ENCODE results near the gene UPK2. TPM values are rescaled to one million over a fixed set of nuclear protein-coding genes. Genes with fewer than 3 reads are reported as not detected.

The UPK2 gene

GRCh38 chr11:118998822-118999221, 42.7 kb downstream of the UPK2 start:
- H3K4me2 ChIP-seq (ENCODE audit: low read length, poor library complexity, severe bottlenecking) = peak overlapping the region; percentile 80
- peak overlapping the region in 1 of 2 experiments; percentile 68 for H2BK12ac ChIP-seq (ENCODE audit: low read length in 2 of 2)
- H3K23ac ChIP-seq (ENCODE audit: low read length in 2 of 2) = no peak overlapping the region
- no peak overlapping the region for H2BK15ac ChIP-seq (ENCODE audit: low read depth, poor library complexity, severe bottlenecking)
- peaks cover 6% of the 10 kb centered on the region for H3K4me1 ChIP-seq (ENCODE audit: control insufficient read depth, insufficient read depth, low read depth, low read length)
- peak overlapping the region; percentile 43 for H2AFZ ChIP-seq (ENCODE audit: low read depth, low read length)
- H3K4me3 ChIP-seq (ENCODE audit: insufficient read depth in 1 of 2, low read depth in 1 of 2, low read length in 2 of 2) = peak overlapping the region; percentile 65 to 95
- H3K79me1 ChIP-seq (replicated peaks; ENCODE audit: low read length, poor library complexity, severe bottlenecking) = peaks cover 18% of the 10 kb centered on the region
- H3K18ac ChIP-seq (ENCODE audit: low read depth in 1 of 2, low read length in 2 of 2) = no peak overlapping the region
- H3K27me3 ChIP-seq (ENCODE audit: control insufficient read depth in 1 of 2, insufficient read depth in 1 of 2, low read length in 2 of 2) = no peaks in the 10 kb centered on the region
- H3K27ac ChIP-seq (ENCODE audit: low read length, poor library complexity, severe bottlenecking) = peak overlapping the region; percentile 73
- H4K8ac ChIP-seq (ENCODE audit: low read length) = no peak overlapping the region
- H3K9me3 ChIP-seq (ENCODE audit: control insufficient read depth, low read length) = no peaks in the 10 kb centered on the region
- H3K9ac ChIP-seq (ENCODE audit: low read length) = peak overlapping the region; percentile 94
- WGBS = 13% methylated on average over 3 of the region's 6 CpGs
- peak overlapping the region; percentile 17 for H2AK5ac ChIP-seq (ENCODE audit: low read length, severe bottlenecking)
- H3K14ac ChIP-seq (ENCODE audit: low read length in 2 of 2) = peak overlapping the region in 1 of 2 experiments; percentile 55
- H2BK5ac ChIP-seq (ENCODE audit: low read depth, low read length, poor library complexity, severe bottlenecking) = no peak overlapping the region
- DNase-seq = peak; percentile 68
- no peak overlapping the region for H2BK120ac ChIP-seq (ENCODE audit: low read depth, low read length)
- peaks cover 14 to 41% of the 10 kb centered on the region in 2 experiments for H3K36me3 ChIP-seq (ENCODE audit: control insufficient read depth in 1 of 2, insufficient read depth in 2 of 2, low read depth in 1 of 2, low read length in 2 of 2)
- H3K4ac ChIP-seq (ENCODE audit: low read depth in 1 of 2, low read length in 2 of 2) = peak overlapping the region; percentile 57 to 63
- no peak overlapping the region for H4K91ac ChIP-seq (ENCODE audit: low read length)

DNA sequence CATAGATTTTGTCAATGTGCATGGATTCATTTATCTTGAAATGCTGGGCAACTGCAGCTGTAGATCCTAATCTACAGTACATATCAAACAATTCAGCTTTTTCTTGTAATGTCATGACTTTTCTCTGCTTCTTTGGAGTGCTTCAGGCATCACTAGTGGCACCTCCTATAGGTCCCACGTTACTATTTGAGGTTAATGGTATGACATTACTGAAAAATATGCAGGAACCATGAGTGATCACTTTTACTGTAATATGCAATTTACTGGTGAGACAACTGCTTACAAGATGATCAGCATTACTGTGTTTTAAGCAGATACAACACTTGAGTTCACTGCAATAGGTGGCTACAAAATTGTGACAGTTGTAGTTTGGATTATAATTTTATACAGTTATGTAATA, 44.8 kb downstream of the UPK2 start:
- peaks cover 14 to 53% of the 10 kb centered on the region in 2 experiments for H3K36me3 ChIP-seq (ENCODE audit: control insufficient read depth in 1 of 2, insufficient read depth in 2 of 2, low read depth in 1 of 2, low read length in 2 of 2)
- no peak overlapping the region for H3K4me2 ChIP-seq (ENCODE audit: low read length, poor library complexity, severe bottlenecking)
- H2BK120ac ChIP-seq (ENCODE audit: low read depth, low read length) = no peak overlapping the region
- peak overlapping the region; percentile 10 for H3K9ac ChIP-seq (ENCODE audit: low read length)
- H4K8ac ChIP-seq (ENCODE audit: low read length) = no peak overlapping the region
- H3K18ac ChIP-seq (ENCODE audit: low read depth in 1 of 2, low read length in 2 of 2) = no peak overlapping the region
- H3K4ac ChIP-seq (ENCODE audit: low read depth in 1 of 2, low read length in 2 of 2) = no peak overlapping the region
- no CpG with 5 or more reads among the region's 1 CpG for WGBS
- H3K27me3 ChIP-seq (ENCODE audit: control insufficient read depth in 1 of 2, insufficient read depth in 1 of 2, low read length in 2 of 2) = no peaks in the 10 kb centered on the region
- DNase-seq = peak; percentile 23
- H2BK15ac ChIP-seq (ENCODE audit: low read depth, poor library complexity, severe bottlenecking) = no peak overlapping the region
- no peaks in the 10 kb centered on the region for H3K9me3 ChIP-seq (ENCODE audit: control insufficient read depth, low read length)
- H3K4me3 ChIP-seq (ENCODE audit: insufficient read depth in 1 of 2, low read depth in 1 of 2, low read length in 2 of 2) = no peak overlapping the region
- H3K27ac ChIP-seq (ENCODE audit: low read length, poor library complexity, severe bottlenecking) = no peak overlapping the region
- no peak overlapping the region for H2BK12ac ChIP-seq (ENCODE audit: low read length in 2 of 2)
- no peak overlapping the region for H2AK5ac ChIP-seq (ENCODE audit: low read length, severe bottlenecking)
- H3K79me1 ChIP-seq (replicated peaks; ENCODE audit: low read length, poor library complexity, severe bottlenecking) = peaks cover 20% of the 10 kb centered on the region
- H3K4me1 ChIP-seq (ENCODE audit: control insufficient read depth, insufficient read depth, low read depth, low read length) = peaks cover 6% of the 10 kb centered on the region
- H2BK5ac ChIP-seq (ENCODE audit: low read depth, low read length, poor library complexity, severe bottlenecking) = no peak overlapping the region
- no peak overlapping the region for H3K14ac ChIP-seq (ENCODE audit: low read length in 2 of 2)
- no peak overlapping the region for H3K23ac ChIP-seq (ENCODE audit: low read length in 2 of 2)
- no peak overlapping the region for H4K91ac ChIP-seq (ENCODE audit: low read length)
- H2AFZ ChIP-seq (ENCODE audit: low read depth, low read length) = no peak overlapping the region

DNA sequence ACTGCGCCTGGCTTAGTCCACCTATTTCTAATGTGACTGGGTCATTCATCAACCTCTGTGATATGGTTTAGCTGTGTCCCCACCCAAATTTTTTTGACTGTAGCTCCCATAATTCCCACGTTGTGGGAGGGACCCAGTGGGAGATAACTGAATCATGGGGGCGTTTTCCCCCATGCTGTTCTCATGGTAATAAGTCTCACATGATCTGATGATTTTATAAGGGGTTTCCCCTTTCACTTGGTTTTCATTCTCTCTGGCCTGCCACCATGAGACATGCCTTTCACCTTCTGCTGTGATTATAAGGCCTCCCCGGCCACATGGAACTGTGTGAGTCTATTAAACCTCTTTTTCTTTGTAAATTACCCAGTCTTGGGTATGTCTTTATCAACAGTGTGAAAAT, 50.6 kb downstream of the UPK2 start:
- Histone ChIP-seq H3K18ac (ENCODE audit: low read depth in 1 of 2, low read length in 2 of 2) (no peak overlapping the region), H3K79me1 (replicated peaks; ENCODE audit: low read length, poor library complexity, severe bottlenecking) (peaks cover 13% of the 10 kb centered on the region), H3K27me3 (ENCODE audit: control insufficient read depth in 1 of 2, insufficient read depth in 1 of 2, low read length in 2 of 2) (no peaks in the 10 kb centered on the region), H3K36me3 (ENCODE audit: control insufficient read depth in 1 of 2, insufficient read depth in 2 of 2, low read depth in 1 of 2, low read length in 2 of 2) (peaks cover 33 to 73% of the 10 kb centered on the region in 2 experiments), H2BK15ac (ENCODE audit: low read depth, poor library complexity, severe bottlenecking) (no peak overlapping the region), H3K9me3 (ENCODE audit: control insufficient read depth, low read length) (no peaks in the 10 kb centered on the region), H2AFZ (ENCODE audit: low read depth, low read length) (no peak overlapping the region), H4K91ac (ENCODE audit: low read length) (no peak overlapping the region), H2AK5ac (ENCODE audit: low read length, severe bottlenecking) (no peak overlapping the region), H3K27ac (ENCODE audit: low read length, poor library complexity, severe bottlenecking) (no peak overlapping the region), H3K9ac (ENCODE audit: low read length) (no peak overlapping the region), H3K4ac (ENCODE audit: low read depth in 1 of 2, low read length in 2 of 2) (no peak overlapping the region), H2BK12ac (ENCODE audit: low read length in 2 of 2) (no peak overlapping the region), H2BK120ac (ENCODE audit: low read depth, low read length) (no peak overlapping the region), H3K14ac (ENCODE audit: low read length in 2 of 2) (no peak overlapping the region), H3K23ac (ENCODE audit: low read length in 2 of 2) (no peak overlapping the region), H4K8ac (ENCODE audit: low read length) (no peak overlapping the region), H3K4me1 (ENCODE audit: control insufficient read depth, insufficient read depth, low read depth, low read length) (no peaks in the 10 kb centered on the region), H3K4me3 (ENCODE audit: insufficient read depth in 1 of 2, low read depth in 1 of 2, low read length in 2 of 2) (no peak overlapping the region), H2BK5ac (ENCODE audit: low read depth, low read length, poor library complexity, severe bottlenecking) (no peak overlapping the region), H3K4me2 (ENCODE audit: low read length, poor library complexity, severe bottlenecking) (no peak overlapping the region)
- WGBS = 97% methylated on average over 3 of the region's 4 CpGs
- DNase-seq = no peak

Small RNA genes lying within 50 kb of the gene (small RNA-seq; reads per million reads assigned to genes)
- gene AP003392.2 (ENCODE audit: low read depth) (not detected), gene MIR4492 (ENCODE audit: low read depth) (not detected), gene RF00017 (ENCODE audit: low read depth) (not detected), gene RF00019 (ENCODE audit: low read depth) (not detected), gene RN7SL688P (ENCODE audit: low read depth) (not detected)
